Stimulated activated CD4-positive, alpha-beta T cell treated with anti-CD3 and anti-CD28 coated beads, Interleukin-2, amount 100 ng/mL, for 48 hours (primary cell): ENCODE results near the gene LRRC26.

Experiments used
- DNase-seq, 2 donors: peaks; one replicate each; pipeline ENCODE4 v3.0.0-alpha.2; 2020

LRRC26 gene

DNA sequence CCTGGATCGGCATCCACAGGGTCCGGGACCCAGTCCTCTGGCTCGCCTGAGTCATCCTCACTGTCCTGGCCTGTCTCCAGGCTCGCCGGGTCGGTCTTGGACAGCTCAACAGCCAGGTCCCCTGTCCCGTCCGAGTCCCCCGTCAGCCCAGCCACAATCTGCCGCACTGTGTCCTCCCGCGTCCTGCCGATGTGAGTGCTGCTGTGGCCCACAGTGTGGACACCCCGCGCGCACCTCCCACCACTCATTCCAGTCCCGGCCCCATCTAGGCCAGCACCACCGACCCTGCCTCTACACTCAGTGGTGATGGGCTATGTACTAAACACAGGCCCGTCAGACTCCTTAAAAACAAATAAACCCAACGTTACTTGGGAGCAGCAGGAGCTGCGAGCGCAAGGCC, 11.8 kb upstream of the LRRC26 start:
- no peak for DNase-seq

DNA sequence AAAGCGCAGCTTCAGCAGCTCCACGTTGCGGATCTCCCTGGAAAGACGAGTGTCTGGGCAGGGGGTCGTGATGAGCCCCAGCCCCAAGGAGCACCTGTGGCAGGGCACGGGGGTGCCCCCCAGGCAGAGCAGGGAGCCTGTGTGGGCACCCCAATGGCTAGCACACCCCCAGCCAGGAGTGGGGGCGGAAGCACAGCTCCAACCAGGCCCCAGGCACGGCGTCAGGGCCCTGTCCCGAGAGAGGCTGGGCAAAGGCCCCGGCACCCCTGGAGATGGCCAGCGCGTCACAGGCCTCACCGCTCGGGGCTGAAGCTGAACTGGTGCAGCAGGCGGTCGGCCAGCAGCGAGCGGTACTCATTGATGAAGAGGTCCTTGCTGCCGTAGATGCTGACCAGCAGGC, 10.6 kb upstream of the LRRC26 start:
- DNase-seq = no peak

DNA sequence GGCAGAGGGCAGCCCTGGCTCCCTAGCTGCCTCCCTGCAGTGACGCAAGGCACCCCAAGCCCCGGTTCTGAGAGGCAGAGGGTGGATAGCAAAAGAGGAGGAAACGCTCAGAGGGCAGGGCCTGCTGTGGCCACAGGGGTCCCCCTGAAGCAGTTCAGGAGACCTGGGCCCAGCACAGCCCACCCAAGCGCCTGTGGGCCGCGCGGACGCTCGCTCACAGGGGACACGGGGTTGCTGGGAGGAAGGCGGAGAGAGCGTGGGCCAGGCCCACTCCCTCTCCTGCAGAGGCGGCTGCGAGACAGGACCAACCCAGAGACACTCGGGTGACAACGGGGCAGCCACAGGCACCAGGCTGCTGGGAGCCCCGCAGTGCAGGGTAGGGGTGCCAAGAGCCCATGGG, 9.9 kb upstream of the LRRC26 start:
- no peak for DNase-seq

DNA sequence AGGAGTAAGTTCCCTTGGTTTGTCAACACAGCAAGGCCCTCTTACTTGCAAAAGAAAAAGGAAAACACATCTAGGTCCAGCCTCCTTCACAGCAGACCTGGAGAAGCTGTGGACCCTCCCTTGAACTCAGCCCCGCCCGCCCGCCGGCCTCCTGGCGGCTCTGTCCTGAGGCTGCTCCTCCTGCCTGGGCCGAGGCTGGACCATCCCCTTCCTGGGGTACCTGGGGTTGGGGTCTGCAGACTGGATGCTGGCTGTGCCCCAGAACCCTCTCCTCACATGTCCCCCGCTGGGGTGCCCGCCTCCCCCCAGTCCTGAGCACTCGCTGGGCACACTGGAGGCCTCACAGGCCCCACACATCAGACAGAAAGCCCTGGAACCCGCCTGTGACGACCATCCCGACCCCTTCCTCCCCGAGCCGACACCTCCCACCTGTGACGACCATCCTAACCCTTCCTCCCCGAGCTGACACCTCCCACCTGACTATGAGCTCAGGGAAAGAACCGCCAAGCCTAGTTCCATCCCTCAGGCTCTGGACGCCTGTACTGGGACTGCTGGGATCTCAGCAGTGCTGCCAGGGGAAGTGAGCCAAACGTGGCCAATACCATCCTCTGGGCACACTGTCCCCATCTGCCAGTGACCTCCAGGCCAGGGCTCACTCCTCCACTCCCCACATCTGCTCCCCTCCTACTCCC, 9.2 kb upstream of the LRRC26 start:
- no peak for DNase-seq

DNA sequence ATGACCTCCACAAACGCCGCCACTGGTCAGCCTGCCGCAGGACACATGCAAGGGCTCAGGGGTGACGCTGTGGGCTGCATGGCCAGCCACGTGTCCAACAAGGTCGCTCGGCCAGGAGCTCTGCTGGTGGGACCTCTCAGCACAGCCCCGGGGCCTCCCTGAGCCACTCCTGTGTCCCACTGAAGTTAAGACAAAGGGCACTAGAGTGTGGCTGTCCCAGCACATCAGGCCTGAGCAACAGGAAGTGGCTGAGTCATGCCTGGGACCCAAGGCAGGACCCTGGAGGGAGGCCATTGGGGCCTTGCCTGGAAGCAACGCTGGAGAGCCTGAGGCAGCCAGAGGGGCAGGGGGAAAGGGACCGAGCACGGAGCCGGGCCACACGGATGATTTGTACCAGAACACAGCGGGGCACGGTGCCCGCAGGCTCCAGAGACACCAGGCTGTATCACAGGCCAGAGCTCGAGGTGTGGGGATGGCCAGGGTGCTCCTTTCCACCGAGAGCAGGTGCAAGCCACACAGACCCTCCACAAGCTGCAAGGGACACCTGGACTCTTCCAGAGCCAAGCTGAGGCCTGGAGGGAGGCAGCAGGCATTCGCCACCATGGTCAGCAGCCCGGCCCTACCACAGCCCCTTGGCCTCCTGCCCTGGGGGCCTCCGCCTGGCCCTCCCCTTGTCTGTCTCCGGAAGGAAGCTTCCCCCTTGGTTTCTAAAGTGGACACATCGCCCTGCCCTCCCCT, 8.5 kb upstream of the LRRC26 start:
- DNase-seq = no peak

DNA sequence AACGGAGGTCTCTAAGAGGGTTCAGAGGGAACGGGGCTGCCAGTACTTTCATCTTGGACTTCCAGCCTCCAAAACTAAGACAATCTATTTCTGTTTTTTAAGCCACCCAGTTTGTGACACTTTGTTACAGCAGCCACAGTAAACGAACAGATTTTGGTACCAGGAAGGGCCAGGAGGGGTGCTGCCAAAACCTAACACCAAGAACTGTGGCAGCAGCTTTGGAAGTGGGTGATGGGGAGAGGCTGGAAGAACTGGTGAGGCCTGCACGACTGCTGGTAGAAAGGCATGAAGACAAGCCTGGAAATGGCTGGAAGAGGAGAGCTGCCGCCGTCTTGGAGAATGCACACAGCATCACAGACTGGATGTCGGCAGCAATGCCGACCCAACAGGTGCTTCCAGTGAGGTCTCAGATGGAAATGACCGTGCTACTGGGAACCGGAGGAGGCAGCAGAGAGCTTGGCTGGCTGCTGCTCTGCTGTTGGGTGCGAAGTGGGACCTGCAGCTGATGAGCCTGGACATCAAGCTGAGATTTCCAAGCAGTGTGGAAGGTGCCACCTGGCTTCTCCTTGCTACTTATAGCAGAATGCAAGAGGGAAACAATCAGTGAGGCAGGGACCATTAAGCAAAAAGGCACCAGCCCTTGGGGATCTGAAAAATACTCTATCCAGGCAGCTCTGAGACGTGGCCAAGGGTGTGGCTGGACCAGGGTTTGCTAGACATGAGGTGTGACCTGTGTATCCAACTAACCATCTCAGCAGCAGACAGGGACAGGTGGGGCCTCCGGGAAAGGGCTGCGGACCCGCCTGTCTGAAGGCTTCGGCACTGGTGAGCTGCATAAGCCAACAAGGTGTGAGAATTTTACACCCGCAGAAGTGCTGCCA, 6.7 kb upstream of the LRRC26 start:
- no peak for DNase-seq

DNA sequence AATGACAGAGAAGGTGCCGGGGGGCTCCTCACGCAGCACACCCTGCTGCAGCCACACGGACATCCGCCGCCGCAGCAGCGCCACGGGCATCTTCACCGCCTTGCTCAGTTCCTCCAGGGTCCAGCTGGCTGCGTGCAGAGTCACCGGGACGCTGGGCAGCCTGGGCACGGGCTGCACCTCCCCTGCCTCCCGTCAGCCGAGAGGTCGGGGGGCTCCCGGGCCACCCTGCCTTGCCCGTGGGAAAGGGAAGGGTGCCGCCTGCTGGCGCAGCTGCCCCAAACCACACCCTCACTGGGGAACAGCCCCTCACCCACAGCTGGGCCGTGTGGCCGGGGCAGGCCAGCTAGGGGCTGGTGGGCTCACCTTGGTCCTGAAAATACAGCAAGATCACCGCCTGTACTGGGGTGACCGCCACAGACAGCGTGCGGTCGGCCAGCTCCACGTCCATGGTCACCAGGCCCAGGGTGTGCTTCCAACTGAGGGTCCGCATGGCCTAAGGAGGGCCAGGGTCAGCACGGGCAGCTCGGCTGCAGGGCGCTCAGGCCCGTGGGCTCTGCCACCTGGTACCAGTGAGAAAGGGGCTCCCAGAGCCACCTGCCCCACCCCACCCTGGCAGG, 5.6 kb upstream of the LRRC26 start:
- DNase-seq = no peak

DNA sequence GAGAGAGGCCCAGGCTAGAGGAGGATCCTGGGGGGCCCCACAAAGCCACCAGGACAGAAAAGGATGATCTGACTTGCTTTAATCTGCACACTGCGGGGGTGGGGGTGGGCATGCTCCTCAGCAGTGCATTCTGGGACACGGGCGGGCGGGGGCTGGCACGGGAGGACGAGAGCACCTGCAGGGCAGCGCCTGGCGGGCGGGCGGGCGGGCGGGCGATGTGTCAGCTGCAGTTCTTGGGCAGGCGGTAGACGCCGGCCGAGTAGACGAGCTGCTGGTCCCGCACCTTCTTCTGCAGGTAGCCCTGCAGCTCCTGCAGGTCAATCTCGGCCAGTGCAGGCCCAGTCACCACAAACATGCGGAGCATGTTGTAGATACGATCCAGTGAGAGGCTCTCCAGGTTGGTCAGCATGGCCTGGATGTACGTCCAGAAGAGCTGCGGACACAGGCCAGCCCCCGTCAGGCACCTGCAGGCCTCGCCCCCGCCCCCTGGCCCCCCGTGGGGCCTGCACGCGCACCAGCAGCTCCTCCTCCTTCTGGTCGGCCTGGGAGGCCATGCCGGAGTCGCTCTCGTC, 5.0 kb upstream of the LRRC26 start:
- no peak for DNase-seq

DNA sequence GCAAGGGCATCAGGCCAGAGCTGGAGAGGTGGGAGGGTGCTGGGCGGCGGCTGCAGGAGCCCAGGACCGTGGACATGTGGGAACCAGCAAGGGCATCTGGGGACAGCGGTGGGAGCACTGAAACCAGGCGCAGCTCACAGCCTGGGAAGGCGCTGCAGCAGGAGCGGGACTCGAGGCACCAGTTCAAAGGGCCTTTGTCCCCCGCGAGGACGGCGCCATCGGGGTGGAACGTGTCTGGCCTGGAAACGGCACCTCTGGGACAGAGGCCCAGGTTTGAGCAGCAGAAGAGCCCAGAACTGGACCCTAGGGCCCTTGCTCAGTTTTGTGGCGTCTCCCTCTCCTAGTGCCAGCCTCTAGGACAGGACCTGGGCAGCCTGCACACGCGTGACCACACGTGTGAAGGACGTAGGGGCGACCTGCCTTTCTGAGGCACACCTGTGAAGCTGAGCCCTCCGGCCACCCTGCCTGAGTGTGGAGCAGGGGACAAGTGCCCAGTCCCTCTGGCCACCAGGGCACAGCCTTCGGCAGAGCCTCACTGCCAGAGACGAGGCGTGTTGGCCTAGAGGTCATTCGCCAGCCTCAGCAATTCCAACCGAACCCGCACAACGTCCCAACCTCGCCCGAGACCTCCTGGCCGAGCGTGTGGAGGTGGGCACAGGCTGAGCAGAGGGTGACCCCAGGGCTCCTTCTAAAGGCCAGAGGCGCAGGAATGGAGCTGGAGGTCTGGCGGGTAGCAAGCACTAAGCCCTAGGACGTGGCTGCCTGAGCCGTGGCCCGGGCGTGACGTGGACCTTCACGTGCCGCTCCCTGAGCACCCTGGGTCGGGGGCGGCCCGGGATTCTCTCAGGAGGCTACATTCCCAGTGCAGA, 4.2 kb upstream of the LRRC26 start:
- DNase-seq = no peak

DNA sequence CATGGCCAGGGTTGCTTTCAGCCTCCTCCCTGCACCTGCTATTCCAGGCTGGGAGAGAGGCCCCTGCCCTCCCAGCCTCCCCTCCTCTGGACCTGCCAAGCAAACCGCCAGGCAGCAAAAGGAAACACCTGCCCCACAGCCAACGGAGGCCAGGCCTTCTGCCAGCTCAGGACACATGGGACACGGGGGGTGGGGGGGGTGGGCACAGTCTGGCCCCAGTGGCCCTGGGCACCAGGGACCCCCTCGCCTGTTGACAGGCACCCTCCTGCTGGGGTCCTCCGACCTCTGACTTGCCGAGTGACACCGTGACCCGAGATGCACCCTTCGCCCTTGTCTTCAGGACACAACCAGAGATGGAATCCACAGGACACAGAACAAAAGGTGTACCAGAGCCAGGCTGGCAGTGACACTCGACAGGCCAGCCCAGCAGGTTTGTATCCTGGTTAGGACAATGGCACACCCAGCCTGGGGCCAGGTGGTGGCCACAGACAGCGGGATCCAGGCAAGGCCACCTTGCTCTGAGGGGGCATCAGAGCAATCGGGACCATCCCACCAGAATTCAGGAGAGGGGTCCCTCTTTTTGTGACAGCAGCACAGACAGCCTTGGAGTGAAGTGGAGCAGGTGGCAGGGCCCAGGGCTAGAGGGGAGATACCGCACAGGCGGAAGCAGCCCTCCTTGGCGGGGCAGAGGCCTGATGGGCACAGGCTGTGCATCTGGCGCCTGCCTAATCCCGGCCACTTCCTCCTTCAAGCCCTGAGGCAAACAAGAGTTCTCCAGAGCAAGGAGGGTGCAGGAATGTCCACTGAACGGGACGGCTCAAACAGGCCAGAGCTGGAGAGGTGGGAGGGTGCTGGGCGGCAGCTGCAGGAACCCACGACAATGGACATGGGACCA, 3.3 kb upstream of the LRRC26 start:
- no peak for DNase-seq

DNA sequence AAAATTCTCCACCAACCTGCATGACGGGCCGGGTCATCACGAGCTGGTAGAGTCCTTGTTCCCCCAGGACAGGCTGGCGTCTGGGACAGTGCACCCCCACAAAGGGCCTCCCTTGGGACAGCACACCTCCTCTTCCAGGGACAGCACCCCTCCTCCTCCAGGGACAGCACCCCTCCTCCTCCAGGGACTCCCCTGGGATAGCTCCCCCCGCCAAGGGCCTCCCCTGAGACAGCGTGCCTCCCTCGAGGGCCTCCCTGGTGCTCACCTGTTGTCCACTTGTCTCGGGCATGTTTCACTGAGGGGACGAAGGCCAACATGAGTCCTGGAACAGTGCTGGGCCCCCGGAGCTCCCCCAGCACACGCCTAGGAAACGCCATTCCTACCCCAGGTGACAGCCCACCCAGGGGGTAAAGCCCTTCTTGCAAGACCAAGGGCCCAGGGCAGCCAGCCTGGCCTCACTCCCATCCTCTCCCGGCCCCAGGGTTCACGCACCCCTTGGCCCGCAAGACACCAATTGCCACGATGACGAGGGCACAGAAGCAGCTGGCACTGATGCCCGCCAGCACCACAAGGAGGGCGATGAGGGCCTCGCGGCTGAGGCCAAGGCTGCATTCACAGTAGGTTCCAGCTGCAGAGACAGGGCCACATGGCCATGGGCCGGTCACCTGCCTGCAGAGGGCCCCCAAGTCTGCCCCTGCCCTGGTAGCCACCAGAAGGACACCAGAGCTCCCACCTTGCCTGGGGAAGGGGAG, 1.5 kb upstream of the LRRC26 start:
- DNase-seq = no peak

DNA sequence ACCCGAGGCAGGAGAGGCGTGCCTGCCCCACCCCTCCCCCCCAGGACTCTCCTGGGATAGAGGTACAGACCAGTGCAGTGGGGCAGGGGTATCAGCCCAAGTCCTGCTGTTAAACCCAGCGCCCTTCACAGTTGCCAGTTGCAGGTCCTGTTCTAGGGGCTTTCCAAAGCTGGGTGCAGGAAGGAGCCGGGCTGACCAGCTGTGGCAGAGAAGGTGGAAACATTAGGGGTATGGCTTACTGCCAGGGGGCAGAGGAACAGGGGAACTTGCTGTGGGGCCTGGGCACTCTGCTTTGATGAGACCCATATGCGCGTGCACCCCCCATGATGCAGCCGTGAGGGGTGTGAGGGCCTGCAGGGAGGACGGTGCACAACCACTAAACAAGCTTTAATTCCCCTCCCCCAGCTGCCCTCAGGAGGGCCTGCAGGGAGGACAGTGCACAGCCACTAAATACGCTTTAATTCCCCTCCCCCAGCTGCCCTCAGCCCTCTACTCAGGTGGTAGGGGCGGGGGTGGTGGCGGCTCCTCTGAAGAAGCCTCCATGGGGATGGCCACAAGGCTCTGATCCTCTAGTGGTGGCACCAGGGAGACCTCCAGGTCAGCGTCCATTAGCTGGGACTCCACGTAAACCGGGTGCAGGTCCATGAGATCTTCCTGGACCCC, 766 bp upstream of the LRRC26 start:
- DNase-seq = no peak

DNA sequence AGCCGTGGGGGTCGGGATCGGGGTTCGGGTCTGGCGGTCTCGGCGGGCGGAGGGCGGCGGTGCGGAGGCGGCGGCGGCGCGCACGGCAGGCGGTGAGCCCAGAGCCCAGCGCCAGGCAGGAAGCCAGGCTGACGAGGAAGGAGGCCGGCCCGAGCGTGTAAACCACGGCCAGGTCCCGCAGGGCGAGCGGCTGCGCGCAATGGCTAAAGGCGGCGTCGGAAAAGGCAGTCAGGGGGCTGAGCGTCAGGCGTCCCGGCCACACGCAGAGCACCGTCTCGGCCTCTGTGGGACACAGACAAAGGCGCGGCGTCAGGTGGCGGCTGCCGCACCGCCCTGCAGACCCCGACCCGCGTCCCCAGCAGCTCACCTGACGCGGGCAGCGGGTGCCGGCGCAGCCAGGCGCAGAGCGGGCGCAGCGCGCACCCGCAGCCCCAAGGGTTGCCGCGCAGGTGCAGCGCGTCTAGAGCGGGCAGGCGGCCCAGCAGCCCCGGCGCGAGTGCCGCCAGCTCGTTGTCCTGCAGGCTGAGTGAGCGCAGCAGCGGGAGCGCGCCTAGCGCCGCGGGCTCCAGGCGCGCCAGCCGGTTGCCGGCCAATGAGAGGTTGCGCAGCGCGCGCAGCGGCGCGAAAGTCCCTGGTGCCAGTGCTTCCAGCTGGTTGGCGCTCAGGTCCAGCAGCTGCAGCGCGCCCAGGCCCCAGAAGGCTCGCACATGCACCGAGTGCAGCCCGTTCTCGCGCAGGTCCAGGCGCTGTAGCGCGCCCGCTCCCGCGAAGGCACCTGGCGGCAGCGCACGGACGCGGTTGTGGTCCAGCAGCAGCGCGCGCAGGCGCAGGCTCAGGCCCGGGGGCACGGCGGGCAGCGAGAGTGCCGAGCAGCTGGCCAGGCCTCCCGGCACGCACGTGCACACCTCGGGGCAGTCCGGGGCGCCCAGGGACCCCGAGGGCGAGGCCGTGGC, 671 bp downstream of the LRRC26 start:
- no peak for DNase-seq

DNA sequence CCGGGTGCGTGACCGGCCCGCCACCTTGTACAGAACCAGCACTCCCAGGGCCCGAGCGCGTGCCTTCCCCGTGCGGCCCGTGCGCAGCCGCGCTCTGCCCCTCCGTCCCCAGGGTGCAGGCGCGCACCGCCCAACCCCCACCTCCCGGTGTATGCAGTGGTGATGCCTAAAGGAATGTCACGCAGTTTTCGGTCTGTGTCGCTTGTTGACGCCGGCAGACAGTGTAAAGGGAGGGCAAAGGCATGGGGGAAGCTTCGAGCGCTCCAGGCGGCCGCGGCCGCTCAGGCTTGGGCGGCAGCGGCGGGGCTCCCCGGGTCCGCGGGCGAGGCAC, 1.3 kb downstream of the LRRC26 start:
- no peak for DNase-seq

DNA sequence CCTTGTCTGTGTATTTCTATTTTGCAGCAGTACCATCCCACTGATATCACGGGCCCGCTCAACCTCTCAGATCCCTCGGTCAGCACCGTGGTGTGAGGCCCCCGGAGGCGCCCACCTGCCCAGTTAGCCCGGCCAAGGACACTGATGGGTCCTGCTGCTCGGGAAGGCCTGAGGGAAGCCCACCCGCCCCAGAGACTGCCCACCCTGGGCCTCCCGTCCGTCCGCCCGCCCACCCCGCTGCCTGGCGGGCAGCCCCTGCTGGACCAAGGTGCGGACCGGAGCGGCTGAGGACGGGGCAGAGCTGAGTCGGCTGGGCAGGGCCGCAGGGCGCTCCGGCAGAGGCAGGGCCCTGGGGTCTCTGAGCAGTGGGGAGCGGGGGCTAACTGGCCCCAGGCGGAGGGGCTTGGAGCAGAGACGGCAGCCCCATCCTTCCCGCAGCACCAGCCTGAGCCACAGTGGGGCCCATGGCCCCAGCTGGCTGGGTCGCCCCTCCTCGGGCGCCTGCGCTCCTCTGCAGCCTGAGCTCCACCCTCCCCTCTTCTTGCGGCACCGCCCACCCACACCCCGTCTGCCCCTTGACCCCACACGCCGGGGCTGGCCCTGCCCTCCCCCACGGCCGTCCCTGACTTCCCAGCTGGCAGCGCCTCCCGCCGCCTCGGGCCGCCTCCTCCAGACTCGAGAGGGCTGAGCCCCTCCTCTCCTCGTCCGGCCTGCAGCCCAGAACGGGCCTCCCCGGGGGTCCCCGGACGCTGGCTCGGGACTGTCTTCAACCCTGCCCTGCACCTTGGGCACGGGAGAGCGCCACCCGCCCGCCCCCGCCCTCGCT, 1.9 kb downstream of the LRRC26 start:
- DNase-seq = no peak

DNA sequence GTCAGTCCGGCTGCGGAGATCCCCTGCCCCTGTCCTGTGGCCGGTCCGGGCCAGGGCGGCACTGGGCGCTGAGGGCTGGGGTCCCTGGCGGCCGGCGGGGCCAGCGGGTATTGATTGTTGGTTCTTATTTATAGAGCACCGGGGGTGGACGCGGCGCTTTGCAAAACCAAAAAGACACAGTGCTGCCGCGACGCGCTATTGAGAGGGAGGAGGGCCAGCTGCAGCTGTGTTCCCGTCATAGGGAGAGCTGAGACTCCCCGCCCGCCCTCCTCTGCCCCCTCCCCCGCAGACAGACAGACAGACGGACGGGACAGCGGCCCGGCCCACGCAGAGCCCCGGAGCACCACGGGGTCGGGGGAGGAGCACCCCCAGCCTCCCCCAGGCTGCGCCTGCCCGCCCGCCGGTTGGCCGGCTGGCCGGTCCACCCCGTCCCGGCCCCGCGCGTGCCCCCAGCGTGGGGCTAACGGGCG, 2.5 kb downstream of the LRRC26 start:
- no peak for DNase-seq
